GM21786 (cell line): ENCODE measurements around the gene FOXA3.

Source experiments
- ATAC-seq: cut with Tn5 transposase; IDR thresholded peaks from one replicate; pipeline ENCODE4 v1.9.1; 2021; ENCODE audit not compliant: unreplicated experiment

FOXA3 gene

DNA sequence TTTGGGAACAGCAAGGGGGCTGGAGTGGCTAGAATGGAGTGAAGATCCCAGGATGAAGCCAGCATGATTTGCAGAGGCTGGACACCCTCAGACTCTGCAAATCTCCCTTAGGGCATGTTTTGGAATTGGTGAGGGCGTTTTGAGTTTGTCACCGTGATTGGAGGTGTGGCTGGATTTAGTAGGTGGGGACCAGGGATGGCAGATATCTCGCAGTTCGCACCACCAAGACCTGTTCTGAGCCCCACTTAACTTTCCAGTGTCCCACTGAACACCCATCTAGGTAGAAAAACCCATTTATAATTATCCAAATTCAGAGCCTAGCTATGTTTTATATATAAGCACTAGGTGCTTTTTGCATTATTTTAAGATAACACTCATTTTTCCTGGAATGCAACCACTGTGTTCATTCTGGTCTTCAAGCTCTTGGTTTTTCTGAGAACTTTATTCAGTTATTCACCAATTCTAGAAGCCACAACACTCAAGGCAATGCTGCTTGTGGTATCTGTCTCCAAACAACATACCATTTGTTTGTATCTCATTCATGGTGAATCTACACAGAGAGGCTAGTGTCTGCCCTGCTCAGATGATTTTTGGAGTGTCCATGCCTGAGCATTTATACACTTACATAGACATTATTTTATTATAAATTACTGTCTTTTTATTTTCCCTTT lies 53.4 kb downstream of the FOXA3 start:
- no peak for ATAC-seq

DNA sequence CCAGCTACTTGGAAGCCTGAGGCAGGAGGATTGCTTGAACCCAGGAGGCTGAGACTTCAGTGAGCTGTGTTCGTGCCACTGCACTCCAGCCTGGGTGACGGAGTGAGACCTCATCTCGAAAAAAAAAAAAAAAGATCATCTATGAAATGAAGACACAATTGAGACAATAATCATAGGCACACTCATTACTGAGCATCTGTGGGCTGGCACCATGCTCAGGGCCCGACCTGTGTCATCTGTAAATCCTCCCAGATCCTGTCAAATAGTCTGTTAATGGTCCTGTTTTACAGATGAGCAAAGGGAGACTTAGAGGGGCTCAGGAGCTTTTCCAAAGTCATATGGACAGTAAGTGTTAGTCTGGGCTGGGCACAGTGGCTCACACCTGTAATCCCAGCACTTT lies 54.6 kb downstream of the FOXA3 start:
- ATAC-seq = no peak

DNA sequence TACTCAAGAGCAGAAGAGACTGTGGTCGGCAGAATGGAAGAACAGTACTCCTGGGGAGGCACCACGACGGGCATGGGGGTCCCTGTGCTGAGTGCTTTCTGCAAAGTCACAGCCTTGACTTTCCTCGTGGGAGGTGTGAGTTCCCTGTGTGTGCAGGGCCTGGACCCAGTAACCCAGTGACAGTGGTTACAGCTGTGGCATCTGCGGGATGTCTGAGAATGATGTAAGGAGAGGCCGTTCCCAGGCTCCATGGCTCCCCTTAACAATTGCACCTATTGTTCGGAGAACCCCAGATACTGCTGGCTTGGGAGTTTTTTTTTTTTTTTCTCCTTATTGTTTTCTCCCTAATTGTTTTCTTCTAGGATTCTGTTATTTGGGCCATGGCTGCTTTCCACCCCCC lies 55.6 kb downstream of the FOXA3 start:
- ATAC-seq = no peak

GRCh38 chr19:45920458-45920857 lies 56.3 kb downstream of the FOXA3 start:
- no peak for ATAC-seq

GRCh38 chr19:45922281-45922680 lies 58.2 kb downstream of the FOXA3 start:
- no peak for ATAC-seq
